SKM-1 (cell line): ENCODE data around the gene CSH1.
"Not testable (repeated sequence)": the region's sequence is repeated elsewhere in the genome, so short reads cannot be mapped to it uniquely, and the experiment has no call there.

Source experiments
- DNase-seq: peaks from one replicate; lab custom pipeline; 2025; ENCODE audit not compliant: unreplicated experiment; lab: John Stamatoyannopoulos, UW

CSH1 gene

DNA sequence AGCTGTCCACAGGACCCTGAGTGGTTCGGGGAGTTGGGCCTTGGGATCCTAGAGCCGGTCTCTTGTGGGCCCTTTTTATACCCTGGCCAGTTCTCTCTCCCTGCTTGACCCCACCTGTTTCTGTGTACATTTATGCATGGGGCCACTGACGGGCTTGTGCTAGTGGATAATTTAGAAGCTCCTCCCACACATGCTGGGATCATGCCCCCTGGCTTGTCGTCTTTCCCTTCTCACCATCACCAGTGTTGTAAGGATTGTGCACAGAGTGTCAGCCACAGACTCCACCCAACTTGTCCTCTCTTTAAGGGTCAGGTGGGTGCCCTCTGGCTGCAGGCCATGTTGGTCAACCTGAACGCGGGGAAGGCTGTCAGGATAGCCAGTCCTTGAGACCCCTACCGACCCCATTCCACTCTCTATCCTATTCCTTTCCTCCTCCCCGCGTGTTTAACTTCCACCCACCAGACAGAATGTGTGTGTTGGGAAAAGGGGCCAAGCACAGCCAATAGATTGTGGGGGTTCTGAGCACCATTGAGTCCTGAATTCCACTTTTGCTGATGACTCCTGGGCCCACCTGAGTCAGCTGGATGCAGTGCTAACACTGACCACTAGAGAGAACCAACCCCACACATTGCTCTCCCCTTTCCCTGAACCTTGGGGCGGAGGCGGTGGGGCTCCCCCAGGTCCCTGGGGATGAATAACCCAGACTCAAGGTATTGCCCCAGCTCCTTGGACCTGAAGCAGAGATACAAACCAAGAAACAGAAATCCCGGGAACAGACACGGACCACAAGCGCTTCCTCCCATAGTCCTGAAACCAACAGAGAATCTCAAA lies at the start of gene CSH1:
Gene CSH1, minus strand, starts transcription at position 51 of the 831 bp plus-strand sequence. CDS start 63 bp downstream, outside the sequence.
- not testable (repeated sequence) for DNase-seq

DNA sequence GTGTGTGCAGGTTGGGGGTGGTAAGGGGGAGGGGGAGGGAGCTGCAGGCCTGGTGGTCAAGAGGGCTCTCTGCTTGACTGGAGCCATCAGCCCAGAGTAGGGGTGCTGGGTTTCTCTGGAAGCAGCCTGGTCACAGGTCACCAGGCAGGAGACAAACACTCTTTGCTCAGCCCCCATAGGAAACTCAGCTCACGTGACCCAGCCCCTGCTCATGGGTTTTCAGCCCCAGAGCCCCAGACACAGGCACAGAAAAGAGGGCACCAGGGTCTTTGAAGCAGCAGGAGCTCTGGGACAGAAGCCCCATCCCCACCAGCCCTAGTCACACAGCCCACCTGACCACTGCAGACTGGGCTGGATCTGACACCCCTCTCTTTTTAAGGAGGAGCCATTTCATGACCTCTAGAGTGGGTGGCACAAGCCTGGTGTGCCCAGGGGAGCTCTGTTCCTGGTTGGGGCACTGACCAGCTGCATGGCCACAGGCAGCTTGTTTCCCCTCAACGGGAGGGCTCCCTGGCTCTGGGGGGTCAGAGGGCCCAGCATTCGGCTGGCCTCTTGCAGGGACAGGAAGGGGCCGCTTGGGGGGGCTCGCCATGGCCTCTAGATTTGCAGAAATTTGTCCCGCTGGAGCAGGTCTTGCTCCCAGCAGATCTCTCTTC lies 49.5 kb upstream of the CSH1 start:
- DNase-seq, result no peak

DNA sequence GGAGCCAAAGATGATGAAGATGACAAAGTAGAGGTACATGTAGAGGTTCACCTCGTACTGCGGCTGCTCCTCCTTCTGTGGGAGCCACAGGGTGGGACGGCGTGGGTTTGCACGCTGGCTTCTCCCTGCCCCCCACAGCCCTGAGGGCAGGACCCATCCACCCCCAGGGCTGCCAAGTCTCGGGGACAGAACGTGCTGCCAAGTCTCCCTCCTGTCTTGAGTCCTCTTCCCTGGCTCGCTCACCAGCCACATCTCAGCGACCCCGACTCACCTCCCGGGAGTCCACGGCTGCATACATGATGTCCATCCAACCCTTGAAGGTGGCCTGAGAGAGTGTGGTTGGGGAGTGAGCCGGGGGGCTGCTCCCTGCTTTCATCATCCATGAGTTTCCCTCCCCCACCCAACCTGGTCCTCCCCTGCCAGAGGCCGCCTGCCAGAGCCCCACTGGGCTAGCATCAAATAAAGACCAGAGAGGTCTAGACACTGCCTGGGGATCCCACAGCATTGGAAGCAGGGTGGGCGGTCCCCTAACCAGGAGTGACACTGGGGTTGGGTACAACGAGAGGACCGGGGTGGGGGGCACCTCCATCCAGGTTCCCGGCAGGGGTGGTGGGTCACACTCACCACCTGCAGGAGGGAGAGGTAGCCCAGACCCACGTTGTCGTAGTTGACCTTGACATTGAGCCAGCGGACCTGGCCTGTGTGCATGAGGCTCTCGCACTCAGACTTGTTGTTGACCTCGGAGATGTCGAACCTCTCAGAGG lies 48.5 kb upstream of the CSH1 start:
- DNase-seq, result no peak

DNA sequence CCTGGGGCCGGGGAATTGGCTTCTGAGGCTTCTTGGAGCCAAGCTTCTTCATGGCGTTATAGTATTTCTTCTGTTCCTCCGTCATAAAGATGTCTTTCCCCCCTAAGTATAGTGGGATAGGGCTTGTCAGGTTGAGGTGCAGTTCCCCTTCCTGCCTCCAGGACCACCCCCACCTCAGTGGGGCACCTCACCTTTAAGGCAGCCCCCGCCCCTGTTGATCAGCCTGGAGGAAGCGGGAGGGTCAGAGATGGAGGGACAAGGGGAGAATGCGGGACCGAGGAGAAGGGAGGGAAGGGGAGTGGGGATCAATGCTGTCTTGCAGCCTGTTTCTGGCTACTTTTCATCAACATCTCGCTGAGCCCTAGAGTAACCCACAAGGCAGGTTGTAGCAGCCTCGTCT lies 47.4 kb upstream of the CSH1 start:
- no peak for DNase-seq

DNA sequence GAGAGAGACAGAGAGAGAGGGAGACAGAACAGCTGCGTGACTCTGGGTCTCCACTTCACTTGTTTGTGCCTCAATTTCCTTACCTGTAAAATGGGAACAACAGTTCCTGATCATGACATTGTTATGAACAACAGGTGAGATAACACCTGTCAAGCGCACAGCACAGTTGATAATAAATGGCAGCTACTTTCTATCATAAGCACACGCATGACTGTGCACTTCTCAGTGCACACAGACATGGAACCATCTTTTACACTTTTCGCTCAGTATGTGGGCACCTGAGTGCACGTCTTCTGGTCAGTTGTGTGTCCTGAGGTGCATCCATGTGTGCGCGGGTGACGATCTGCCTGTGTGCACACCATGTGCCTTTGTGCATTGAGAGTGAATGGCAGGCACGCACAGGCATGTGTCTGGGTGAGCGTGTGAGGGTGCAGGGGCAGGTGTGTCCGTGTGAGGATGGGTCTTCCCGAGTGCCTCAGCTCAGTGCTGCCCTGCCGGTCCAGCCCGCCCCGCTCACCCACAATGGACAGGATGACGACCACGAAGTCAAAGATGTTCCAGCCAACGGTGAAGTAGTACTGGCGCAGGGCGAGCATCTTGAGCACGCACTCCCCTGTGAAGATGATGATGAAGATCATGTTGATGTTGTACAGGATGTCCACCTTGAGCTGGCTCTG lies 46.1 kb upstream of the CSH1 start:
- DNase-seq, result no peak

DNA sequence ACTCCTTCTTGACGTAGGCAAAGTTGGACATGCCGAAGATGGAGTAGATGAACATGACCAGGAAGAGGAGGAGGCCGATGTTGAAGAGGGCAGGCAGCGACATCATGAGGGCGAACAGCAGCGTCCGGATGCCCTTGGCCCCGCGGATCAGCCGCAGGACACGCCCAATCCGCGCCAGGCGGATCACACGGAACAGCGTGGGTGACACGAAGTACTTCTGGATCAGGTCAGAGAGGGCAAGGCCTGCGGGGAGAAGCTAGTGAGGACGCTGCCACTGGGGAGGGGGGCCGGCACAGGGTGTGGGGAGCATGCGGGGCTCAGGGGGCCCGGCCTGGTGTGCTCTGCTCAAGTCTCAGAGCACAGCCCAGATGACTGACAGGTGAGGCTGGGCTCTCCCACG lies 45.4 kb upstream of the CSH1 start:
- DNase-seq, result no peak

DNA sequence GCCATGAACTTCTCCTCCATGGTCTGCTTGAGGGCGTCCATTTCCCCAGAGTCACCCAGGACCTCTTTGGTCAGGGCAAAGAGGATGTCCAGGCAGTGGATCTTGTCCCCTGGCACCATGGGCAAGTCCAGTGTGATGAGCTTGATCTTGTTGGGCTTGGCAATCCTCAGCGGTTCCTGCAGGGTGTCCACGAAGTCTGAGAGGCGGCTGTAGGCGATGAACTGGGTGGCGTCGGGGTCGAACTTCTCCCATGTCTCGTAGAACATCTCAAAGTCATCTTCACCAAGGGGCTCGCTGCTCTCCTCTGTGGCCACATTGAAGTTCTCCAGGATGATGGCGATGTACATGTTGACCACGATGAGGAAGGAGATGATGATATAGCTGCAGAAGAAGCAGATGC lies 44.8 kb upstream of the CSH1 start:
- DNase-seq, result no peak

DNA sequence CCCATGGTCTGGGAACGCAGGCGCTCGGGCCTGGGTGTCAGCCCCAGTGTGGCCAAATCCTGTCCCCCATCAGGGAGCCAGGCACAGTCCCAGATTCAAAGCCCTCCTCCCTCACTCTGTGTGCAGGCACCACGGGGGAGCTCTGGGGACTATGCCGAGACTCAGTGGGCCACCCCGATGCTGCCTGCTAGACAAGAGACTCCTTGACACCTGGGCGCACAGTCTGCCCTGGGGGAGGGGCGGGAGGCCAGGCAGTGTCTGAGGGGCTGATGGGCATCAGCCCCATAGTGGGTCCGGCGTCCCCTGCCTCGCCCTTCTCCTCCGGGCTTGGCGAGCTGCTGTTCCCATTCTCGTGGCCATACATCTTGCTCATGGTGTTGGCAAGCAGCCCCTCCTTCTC lies 44.2 kb upstream of the CSH1 start:
- no peak for DNase-seq

DNA sequence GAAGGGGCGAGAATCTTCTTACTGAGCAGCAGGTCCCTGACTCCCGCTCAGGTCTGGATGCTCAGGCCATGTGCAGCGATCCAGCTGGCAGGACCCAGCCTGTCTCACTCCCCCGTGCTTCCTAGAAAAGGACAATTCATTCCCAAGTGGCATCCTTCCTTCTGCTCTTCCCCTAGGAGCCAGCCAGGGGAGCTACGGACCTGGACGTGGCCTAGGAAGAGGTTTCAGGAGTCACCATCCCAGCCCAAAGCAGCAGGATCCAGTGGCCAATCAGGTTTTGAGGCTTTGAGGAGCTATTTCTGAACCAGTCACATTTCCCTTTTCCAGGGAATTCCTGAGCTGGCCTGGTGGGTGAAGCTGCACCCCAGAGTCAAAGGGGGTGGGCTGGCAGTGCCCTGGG lies 43.5 kb upstream of the CSH1 start:
- DNase-seq, result no peak

DNA sequence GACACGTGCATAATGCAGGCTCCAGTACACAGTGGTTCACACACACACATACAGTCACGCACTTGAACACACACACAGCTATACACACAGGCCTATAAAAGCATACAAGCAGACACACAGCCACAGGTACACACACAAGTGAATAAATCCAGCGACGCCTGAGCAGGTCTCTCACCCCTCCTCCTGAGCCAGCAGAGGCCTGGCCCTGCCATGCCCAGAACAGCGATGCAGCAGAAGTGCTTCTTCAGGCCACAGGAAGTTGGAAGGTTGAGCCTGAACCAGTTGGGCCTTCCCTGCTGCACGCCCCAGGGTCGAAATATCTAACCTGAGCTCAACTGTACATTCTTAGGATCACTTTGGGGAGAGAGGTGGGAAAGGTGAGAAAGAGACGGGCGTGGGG lies 43.0 kb upstream of the CSH1 start:
- DNase-seq, result no peak

DNA sequence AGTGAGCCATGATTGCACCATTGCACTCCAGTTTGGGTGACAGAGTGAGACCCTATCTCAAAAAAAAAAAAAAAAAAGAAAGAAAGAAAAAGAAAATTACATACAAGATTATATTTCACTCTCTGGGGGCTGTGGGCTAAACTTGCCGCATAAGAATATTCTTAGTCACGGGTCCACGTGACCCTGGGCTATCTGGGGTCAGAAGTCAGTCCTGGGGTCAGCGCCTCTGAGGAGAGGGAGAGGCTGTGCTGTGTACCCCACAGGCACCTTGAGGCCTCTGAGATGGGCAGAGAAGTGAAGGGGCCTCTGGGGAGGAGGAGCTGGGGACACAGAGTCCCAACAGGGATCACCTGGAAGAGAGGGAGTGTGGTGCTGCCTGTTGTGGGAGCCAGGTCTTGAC lies 41.5 kb upstream of the CSH1 start:
- DNase-seq, result no peak

DNA sequence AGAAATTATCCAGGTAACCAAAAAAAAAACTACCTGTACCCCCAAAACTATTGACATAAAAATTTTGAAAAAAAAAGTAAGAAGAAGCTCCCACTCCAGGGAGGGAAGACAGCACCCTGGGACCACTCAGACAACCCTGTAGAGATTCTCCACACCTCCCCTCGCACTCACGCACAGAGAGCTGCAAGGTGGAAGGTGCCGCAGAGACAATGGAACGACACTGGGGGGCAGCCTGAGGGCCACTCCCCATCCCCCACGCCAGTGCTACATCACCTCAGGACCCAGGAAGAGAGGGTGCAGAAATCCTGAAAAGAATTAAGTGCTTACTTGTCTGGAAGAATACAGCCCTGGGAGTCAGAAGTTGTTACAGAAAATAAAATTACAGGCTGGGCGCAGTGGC lies 40.9 kb upstream of the CSH1 start:
- DNase-seq, result no peak

DNA sequence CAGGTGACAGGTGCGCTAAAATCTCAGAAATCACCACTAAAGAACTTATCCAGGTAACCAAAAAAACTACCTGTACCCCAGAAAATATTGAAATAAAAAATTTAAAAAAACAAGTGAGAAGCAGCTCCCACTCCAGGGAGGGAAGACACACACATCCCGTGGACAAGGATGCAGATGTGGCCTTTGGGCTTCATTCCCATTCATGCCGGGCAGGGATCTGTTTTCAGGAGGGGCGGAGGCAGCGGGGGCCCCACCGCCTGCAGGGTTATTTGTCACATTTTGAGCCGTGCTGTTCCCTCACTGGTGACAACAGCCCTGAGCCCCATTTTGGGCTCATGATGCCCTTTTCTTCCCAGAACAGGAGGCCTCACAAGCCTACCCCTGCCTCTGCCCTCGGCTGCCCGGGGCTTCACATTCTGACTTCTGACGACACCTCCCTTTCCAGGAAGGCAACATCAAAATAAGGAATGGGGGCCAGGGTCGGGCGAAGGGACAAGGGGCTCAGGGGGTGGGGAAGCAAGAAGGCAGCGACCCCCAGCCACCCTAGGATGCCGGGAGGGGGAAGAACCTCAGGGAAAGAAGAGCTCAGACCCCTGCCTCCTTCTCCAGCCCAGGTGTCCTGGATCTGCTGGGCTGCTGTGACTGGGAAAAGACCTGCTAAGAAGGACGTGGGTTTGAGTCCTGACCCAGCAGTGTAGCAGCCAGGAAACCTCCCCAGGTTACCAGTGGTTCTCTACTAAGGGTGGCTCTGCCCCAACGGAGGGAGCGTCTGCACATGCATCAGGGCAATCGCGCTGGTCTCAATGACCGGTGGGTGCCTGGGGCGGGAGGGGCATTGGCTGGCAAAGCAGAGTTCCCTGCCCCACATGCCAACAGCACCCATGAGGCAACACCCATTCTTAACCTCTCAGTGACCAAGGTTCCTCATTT lies 38.1 kb upstream of the CSH1 start:
- no peak for DNase-seq

DNA sequence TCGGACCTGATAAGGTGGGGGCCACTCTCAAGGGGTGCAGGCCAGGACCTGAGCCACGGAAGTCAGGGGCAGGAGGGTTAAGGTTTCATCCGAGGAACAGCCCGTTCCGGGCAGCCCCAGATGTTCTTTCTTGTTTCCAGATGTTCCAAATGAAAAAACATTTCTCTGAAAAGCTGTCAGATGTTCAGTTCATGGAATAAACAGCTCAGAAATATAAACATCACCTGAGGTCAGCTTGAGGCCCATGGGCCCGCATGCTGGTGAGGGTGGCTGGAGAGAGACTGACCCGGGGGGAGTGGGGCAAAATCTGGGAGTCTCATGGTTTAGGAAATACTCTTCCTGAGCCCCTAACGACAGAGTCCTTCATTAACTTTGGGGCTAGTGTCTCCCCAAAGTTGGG lies 37.2 kb upstream of the CSH1 start:
- no peak for DNase-seq

DNA sequence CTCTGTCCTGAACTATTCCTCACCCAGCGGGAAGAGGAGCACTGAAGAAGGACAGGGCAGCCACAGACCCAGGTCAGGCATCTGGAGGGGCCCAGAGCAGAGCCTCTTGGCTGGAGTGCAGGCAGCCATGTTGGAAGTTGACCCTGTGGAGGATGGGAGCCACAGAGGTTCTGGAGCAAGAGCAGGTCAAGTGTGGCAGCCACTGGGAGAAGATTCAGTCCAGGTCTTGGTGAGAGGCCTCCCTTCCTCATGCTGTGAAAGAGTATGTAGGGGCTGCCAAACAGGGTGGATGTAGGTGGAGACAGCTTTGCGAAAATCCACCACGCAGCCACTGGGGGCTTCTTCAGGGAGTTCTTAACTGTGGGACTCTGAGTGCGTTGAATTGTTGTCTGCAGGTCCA lies 36.3 kb upstream of the CSH1 start:
- no peak for DNase-seq

DNA sequence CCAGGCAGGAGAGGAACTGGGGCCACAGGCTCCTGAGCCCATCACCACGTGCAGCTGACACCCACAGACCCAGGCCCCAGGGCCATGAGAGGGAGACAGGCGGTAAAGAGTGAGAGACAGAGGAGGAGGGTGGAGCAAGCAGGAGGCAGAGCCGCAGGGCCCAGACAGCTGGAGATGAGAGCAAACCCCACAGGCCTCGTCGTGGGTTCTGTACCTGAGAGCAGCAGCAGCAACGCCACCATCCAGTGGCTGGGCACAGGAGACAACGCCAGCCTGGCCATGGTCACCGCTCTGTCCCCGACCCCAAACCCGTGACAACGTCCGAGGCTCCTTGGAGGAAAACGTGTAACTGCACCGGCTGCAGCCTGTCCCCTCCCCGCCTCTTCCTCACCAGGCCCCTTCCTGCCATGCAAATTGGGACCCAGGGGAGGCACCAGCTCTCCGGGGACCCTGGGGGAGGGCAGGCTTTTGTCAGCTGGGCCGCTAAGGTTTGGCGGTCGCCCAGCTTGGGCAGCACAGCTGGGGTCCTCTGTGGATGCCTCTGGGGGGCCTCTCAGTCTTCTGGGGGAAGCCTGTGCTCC lies 35.7 kb upstream of the CSH1 start, which contains the start of gene CD79B:
Gene CD79B, minus strand, starts transcription at position 351 of the 581 bp plus-strand sequence. Its CDS starts 70 bp downstream, at position 281.
- no peak for DNase-seq

DNA sequence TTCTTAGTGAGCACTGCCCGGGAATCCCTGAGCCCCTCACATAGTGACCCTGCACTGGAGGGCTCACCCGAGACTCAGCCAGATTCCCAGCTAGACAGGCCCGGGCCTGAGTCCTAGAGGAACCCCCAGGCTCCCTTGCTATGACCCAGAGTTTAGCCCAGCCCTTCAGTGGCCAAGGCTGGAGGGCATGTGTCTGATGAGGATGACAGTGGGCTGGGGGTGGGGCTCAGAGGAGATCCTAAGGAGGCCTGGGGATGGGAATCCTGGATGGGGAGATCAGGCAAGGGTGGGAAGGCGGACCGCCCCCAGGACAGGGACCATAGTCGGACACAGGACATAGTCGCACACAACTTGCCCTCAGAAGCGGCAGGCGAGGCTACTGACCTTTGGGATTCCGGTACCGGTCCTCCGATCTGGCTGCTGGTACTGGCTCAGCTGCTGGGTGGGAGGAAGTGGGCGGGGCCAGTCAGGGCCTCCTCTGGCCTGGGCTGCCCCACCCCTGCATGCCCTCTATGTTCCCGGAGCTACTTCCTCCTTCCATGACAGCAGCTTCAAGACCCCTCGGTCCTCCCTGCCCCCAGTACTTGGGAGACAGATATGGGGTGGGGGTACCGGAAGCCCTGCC lies 34.7 kb upstream of the CSH1 start:
- DNase-seq, result no peak

DNA sequence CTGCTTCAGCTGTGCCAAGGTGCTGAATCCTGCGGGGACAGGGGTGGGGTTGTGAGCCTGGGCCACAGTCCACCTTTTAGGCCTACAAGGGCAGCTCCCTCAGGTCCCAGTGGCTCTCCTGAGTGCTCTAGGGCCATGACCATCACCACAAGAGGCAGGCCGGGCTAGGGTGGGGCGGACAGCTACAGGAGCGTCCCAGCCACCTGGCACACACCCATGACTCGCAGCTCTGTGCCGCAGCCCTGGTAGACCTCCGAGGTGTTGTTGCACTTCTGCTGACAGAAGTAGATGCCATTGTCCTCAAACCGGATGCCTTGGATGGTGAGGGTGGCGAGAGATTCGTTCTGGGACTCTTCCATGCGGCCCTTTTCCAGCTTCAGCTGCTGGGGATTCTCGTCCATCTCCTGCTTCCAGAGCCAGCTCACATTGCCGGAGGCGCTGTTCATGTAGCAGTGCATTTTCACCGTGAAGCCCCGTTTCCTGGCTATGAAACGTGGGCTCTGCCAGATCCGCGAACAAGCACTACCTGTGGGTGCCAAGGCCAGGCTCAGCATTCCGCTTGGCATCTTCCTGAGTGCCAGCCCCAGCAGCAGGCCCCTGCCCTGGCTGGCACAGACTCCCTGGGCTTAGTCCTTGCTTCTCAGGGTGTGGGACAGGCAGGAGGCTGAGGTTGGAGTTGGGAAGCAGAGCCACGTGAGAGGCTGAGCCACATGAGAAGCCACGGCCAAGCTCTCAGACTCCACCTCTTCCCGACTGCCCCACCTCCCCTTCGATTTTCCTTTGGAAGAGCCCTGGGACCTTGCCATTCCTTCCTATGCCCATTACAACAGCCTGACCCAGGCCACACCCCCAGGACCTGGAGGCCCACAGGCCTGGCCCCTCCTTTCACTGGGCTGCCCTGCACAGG lies 33.7 kb upstream of the CSH1 start:
- no peak for DNase-seq
